GM19452 (cell line): ENCODE measurements around the gene PRICKLE3.

ENCODE experiments used
- ATAC-seq: cut with Tn5 transposase; IDR thresholded peaks from one replicate; pipeline ENCODE4 v1.9.1; 2021; ENCODE audit not compliant: unreplicated experiment

Gene PRICKLE3, protein sequence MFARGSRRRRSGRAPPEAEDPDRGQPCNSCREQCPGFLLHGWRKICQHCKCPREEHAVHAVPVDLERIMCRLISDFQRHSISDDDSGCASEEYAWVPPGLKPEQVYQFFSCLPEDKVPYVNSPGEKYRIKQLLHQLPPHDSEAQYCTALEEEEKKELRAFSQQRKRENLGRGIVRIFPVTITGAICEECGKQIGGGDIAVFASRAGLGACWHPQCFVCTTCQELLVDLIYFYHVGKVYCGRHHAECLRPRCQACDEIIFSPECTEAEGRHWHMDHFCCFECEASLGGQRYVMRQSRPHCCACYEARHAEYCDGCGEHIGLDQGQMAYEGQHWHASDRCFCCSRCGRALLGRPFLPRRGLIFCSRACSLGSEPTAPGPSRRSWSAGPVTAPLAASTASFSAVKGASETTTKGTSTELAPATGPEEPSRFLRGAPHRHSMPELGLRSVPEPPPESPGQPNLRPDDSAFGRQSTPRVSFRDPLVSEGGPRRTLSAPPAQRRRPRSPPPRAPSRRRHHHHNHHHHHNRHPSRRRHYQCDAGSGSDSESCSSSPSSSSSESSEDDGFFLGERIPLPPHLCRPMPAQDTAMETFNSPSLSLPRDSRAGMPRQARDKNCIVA

DNA sequence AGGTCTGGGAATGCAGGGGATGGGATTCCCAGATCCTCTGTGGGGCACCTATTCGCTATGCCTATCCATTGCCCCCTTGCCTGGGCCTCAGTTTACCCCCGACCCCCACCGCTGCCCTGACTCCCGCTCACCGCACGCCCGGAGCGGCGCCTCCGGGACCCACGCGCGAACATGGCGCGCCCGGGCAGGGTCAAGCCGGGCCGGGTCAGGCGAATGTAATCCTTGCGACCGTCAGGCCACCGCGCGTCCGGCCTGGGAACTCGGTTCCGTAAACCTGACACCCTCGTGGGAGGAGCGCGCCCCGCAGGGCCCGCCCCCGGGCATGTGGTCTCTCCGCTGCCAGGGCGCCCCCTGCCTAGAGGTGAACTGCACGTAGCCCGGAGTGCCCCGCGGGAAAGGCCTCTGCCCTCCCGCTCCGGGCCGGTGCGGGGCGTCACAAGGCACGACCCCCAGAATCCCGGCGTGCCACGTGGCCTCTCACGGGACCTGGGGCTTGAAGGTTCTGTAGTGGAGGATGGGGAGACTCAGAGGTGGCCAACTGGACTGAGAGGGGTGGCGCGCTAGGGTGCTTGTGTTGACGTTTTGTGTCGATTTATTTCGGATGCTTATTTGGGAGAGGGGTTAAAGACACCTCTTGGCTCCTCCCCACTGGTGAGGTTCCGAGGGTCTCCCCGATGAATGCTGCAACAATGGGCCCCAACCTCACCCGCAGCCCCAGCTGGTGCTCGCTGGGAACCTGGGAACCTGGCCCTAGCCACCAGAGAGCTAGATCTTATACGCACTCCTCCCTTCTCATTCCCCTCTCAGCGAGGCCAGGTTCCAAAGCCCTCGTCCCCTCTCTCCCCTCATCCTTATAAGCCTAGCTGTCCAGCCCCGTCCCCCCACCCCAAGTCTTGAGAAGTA, at the start of gene PRICKLE3:
Gene PRICKLE3, minus strand, starts transcription at position 249 of the 903 bp plus-strand sequence. Its CDS starts 76 bp downstream, at position 173.
- ATAC-seq: no peak

DNA sequence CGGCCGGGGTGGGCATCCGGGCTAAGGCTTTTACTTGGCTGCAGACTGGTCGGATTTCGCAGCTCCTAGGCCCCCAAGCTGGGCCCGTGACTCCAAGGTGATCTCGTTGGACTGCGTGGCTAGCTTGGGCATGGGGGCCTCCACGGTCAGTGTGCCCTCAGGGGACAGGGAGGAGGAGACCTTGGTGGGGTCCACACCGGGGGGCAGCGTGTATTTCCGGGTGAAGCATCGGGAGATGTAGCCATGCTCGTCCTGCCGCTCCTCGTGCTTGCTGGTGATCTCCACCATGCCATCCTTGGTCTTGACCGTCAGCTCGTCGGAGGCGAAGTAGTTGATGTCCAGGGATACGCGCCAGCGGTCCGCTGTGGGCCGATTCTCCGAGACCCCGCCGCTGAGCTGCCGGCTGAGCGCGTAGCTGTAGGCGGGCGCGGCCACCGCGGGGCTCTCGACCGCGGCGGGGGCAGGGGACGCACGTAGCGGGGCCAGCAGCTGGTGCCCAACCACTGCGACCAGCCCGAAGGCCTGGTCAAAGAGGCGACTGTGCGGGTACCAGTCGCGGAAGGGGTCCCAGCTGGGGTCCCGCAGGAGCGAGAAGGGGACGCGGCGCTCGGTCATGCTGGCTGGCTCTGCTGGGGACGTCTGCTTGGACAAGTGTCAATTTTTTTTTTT, 47.8 kb upstream of the PRICKLE3 start:
- no peak for ATAC-seq

DNA sequence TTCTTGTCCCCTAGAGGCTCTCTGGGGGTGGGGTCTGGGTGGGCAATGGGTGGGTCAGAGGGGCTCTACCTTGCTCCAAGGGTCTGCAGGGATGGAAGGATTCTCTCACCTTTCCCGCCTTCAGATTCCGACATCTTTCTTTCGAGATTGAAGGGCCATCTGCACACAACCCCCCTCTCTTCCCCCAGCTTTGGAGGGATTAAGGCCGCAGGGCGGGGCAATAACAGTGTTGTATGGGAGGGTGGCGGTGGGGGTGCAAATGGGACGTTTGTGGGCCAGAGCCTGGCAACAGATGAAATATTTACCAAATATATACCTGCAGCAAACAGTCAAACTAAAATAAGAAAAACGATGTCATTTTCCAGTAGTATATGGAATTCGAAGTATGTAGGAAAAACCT, 47.0 kb upstream of the PRICKLE3 start, which contains the start of gene CACNA1F:
Gene CACNA1F, minus strand, starts transcription at position 165 of the 400 bp plus-strand sequence. Its CDS starts 31 bp downstream, at position 134.
- ATAC-seq: no peak

DNA sequence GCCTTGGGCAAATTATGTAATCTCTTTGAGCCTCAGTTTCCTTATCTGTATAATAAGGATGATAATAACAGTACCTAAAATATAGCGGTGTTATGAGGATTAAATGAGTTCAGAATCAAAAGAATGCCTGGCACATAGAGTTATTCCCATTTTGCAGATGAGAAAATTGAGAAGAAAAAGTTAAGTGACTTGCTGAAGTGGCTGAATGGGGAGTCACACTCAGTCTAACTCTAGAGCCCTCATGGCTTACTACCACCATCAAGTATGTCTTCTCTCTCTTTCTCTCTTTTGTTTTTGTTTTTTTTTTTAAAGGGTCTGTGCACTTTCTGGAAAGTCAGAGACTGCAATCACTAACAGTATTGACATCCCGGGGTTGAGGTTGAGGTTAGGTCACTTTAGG, 46.4 kb upstream of the PRICKLE3 start:
- no peak for ATAC-seq

DNA sequence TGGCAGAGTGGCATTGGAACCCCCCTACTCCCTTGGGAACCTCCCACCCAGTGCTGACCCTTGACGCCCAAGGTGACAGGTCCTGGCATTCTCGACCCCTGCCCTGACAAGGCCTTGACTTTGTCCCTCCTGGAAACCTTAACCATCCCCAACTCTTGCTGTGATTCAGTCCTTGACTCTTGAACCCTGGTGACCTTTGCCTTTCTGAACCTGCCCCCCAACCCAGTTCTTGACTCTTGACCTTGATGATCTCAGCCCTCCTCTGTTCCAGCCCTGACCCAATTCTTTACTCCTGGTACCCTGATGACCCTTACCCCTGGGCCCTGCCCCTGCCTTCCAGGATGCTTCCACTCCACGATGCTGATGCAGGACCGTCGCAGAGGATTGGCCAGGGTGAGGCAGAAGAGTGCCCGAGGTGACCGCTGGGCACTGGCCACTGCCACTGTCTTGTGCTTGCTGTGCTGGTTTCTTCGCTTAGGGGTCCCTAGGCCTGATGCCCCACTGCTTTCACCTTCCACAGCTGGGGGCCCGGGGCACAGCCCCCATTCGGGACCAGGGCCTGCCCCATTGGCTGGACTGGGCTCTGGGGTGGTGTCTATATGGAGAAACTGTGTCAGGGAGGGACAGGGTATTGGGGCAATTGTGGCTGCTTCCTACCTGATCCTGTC, 45.3 kb upstream of the PRICKLE3 start:
- ATAC-seq: no peak

DNA sequence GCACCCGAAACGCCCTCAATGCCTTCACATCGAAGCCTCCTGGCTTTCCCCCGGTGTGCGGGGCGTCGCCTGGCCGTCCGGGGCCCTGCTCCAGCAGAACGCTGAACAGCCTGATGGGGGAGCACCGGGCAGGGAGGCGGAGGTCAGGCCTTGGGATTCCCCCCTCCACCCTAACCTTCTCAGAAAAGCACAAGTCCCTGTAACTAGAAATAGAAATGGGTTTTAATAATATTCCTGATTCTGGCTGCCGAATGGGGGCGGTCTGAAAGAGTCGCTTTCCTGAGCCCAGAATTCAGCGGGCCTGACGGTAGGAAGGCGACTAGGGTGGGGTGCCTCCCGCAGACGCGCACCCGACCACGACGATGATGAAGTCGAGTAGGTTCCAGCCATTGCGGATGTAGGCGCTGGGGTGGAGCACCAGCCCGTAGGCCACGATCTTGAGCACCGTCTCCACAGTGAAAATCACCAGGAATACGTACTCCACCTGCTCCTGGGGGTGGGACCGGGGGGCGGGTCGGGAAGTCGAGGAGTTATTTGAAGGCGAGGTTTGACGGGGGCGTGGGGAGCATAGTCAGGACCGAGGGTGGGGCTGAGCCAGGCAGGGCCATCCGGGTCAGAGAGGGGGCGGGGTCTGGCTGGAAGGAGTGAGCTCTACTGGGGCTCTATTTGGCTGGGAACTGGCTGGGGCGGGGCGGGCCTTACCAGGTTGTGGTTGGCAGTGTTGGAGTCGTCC, 44.5 kb upstream of the PRICKLE3 start:
- ATAC-seq: peak; percentile 50

DNA sequence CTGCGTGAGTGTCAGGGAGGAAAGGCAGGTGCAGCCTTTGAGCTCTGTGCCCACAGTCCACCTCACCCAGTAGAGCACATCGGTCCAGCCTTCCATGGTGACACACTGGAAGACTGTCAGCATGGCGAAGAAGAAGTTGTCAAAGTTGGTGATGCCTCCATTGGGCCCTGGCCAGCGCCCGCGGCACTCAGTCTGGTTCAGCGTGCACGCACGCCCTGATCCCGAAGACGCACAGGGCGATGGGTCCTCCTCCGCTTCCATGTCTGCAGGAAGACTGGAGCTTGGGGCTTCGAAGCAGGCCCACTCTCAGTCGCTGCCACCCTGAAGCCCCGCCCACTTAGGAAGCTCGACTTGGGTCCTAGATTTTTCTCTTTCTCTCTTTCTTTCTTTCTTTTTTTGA, 42.0 kb upstream of the PRICKLE3 start:
- ATAC-seq: no peak

DNA sequence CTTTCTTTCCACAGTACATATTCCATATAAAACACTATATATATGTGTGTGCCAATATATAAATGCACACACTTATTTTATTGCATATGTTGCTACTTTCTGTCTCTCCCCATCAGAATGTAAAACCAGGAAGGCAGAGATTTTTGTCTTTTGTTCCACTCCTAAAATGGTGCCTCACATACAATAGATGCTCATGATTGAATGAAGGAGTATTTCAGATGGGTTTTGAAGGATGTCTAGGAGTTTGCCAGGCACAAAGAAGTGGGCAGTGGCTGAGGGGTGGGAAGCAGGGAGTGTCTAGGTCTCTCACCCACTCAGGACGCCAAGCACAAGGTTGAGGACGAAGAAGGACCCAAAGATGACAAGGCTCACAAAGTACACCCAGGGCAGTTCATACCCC, 41.6 kb upstream of the PRICKLE3 start:
- ATAC-seq: no peak

DNA sequence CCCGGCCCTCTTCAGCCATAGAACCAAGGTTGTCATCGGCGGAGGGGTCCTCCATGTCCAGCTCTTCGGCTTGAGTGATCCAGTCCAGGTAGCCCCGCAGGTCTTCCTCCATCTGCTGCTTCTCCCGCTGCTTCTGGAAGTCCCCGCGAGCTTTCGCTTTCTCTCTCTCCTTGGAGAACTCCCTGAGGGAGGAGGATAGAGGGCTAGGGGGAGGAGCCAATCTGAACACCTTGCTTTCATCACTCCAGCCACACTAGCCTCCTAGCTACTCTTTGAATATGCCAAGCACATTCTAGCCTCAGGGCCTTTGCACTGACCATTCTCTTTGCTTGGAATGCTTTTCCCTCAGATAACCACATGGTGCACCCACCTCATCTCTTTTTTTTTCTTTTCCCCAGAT, 40.8 kb upstream of the PRICKLE3 start:
- ATAC-seq: no peak

DNA sequence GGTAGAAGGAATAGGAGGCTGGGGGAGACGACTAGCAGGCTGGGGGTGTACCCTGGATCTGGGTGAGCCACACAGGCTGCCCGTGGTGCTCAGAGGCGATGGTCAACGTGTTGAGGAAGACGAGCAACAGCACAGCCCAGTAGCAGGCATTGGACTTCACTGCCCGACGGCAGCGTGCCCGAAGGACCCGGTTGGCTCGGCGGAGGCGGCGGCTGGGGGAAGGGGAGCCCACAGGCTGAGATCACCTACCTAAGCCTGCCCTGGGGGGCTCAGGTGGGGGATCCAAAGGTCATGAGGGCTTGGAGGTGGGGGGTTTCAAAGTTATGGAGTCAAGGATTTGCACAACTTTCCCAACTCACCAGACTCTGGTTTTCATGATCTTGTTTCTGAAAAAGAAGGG, 39.7 kb upstream of the PRICKLE3 start:
- ATAC-seq: no peak

DNA sequence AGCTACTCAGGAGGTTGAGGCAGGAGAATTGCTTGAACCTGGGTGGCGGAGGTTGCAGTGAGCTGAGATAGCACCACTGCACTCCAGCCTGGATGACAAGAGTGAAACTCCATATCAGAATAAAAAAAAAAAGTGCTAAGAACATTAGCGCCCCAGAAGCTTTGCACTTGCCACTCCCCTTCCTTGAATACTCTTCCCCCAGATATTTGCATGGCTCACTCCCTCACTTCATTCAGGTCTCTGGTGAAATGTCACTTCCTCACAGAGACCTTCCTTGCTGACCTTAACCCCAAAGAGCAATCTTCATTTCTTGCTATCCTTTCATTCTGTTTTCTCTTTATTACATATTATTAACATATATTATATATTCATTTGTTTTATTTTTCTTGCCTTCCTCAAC, 35.7 kb upstream of the PRICKLE3 start:
- ATAC-seq: no peak

DNA sequence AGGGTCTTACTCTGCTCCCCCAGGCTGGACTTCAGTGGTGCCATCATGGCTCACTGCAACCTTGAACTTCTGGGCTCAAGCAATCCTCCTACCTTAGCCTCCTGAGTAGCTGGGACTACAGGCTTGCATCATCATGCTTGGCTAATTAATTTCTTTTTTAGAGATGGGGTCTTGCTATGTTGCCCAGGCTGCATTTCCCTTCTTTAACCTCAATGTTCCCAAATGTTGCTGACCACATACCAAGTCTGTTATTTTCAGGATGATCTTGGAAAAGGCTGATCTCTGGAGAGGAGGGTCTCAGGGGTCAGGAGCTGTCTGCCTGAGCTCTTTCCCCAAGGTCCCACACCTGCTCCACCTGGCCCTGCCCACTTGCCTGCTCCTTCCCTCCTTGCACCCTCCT, 33.9 kb upstream of the PRICKLE3 start:
- ATAC-seq: no peak

DNA sequence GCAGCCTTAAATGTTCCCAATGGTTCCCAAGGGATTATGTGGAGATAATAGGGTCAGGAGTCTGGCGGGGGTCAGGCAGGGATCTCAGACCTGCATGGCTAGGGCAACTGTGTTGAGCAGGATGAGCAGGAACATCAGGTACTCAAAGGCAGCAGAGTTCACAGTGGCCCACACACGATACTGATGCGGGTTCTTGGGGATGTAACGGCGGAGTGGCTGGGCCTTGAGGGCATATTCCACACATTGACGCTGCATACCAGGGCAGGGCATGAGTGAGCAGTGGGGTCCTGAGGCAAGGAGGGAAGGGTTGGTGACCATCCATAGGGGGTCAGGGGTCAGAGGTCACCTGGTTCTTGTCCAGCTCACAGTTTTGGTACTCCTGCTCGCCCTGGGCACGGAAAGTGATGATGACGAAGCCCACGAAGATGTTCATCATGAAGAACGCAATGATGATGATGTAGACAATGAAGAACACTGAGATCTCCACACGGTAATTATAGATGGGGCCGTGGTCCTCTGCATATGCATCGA, 28.9 kb upstream of the PRICKLE3 start:
- no peak for ATAC-seq

DNA sequence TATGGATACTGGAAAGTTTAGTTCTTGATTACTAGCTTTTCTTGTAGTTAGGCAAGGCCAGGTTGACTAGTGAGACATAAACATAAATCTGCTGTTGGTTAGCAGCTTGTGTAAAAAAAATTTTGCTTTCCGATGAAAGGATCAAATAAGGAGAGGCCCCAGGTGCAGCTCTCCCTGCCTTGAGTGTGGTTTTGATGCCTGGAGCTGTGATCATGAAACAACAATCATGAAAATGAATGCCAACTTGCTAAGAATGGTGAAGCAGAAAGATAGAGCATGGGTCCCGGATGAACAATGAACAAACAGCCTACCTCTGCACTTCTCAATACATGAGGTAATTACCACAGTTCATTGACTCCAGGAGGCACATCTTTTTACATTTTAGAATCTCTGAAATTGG, 28.2 kb upstream of the PRICKLE3 start:
- no peak for ATAC-seq

DNA sequence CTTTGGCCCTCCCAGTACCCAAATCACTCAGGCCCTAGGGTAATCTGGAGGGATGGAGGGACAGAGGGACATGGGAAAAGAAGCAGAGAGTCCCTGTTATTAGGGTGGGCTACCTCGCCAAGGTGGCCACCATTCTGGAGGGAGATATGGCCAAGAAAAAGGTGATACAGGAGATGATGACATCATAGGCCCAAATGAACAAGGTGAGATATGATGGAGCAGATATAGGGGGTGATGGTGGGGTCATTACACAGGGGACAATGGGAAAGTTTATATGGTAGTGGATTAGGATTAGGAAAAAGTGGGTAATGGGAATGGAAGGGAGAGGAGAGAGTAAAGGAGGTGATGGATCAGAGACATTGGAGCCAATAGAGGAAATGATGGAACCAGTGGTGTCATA, 26.7 kb upstream of the PRICKLE3 start:
- no peak for ATAC-seq

DNA sequence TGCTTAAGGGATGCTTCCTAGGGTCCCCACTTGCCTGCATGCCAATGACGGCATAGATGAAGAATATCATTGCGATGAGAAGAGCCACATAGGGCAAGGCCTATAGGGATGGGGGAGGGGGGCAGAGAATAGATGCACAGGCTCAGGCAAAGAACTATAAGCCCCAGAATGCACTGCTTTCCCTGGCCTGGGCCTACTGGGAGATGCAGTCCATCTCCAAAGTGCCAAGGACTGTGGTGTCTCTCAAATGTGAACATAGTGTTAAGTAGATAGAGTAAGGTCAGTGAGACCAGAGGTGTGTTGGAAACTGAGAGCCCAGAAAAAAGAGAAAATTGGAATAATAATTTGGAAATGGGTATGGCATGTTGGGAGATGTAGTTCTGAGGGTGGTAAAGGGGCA, 26.0 kb upstream of the PRICKLE3 start:
- no peak for ATAC-seq

DNA sequence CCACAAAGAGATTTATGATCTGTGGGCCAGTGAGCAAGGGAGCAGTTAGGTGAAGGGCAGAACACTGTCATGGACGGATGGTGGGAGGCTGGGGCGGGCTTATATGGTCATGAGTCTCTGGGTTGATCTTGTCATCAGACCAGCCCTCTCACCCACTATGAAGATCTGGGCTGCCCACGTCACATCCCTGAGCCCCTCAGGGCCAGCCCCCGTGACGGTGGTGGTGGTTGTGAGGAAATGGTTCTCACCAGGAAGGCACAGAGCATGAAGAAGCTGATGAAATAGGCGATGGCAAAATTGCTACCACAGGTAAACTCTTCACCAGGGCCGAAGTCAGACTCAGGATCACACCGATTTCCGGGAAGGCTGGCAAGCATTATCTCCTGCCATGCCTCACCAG, 24.9 kb upstream of the PRICKLE3 start:
- no peak for ATAC-seq

DNA sequence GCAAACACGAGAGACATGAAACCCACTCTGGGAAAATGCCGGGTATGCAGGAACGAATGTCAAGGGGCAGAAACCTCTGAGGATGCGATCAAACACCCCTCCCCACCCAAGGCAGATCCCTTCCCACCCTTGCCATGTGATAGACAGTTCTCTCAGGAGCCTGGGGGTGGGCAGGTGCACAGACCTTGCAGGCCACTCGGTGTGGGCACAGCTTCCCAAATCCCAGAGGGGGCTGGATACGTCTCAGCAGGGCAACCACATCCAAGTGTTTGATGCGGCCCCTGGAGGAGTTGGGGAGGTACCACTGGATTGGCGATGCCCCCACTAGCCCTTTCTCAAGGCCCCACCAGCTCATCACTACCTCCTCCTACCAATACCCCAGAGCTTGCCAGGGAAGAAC, 24.2 kb upstream of the PRICKLE3 start:
- ATAC-seq: no peak

DNA sequence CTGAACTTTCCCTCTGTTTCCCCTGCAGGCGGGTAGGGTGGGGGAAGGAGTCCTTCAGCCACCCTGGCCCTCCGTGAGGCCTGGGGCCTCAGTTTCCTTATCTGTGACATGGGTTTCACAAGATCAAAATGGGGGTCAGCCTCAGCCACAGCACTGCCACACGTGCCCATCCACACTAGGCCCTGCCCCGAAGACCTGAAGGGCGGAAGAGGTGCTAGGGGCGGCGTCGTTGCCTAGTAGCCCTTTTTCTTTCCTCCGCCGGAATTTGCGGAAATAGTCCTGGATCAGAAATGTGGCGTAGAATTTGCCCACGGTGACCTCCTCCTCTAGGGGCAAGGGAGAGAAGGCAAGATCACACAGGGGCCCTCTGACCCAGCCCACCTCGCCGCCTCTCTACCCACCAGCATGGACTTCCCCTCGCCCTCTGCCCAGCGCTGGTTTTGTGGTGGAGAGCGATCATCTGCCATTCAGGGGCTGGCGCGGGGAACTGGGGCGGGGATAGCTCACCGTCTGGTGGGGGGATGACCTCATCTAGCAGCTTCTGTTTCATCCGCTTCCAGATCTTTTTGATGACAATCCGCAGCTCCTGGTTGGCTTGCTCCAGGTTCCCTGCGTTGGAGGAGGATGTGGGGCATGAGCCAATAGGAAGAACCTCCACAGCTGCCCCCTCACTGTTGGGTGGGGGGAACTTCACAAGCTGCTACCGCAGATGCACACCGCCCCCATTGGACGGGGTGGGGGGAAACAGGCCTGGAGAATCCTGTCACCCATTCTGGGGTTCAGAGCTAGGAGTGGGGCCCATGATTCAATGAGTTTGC, 23.5 kb upstream of the PRICKLE3 start:
- ATAC-seq: no peak
